ENCODE measurements around the gene SMARCB1. TPM values are rescaled to one million over a fixed set of nuclear protein-coding genes. Genes with fewer than 3 reads are reported as not detected.

SMARCB1 gene
- total and polyA plus RNA-seq, 2 experiments from 2014 or later = 114 to 132 TPM

- TF ChIP-seq REST (IDR thresholded peaks at IDR 0.05; ENCODE audit: unreplicated experiment) = no peak
These were observed 42.3 kb upstream of the SMARCB1 start (continued) for GRCh38 chr22:23744485-23744884.

GRCh38 chr22:23745791-23746190 is 41.0 kb upstream of the SMARCB1 start:
- Histone ChIP-seq H3K4me1 (ENCODE audit: insufficient read depth) (peaks cover 5% of the 10 kb centered on the region), H3K9me2 (ENCODE audit: insufficient read depth) (no peaks in the 10 kb centered on the region), H3K4me2 (no peak overlapping the region), H3K27me3 (ENCODE audit: insufficient read depth) (no peaks in the 10 kb centered on the region), H3K36me3 (ENCODE audit: insufficient read depth) (no peaks in the 10 kb centered on the region), H3K27ac (ENCODE audit: low read depth) (no peak overlapping the region), H2AFZ (no peak overlapping the region), H4K20me1 (replicated peaks; ENCODE audit: insufficient read depth) (no peaks in the 10 kb centered on the region), H3F3A (replicated peaks; ENCODE audit: low read depth) (0 out of 2 replicates have a peak, but pooled peaks cover 5% of the 10 kb centered on the region), H3K4me3 (no peak overlapping the region), H3K79me2 (replicated peaks; ENCODE audit: insufficient read depth) (no peaks in the 10 kb centered on the region; the same call in 1 of the 2 replicates)
- H3K27ac Mint-ChIP-seq = 0 out of 2 replicates have a peak overlapping the region, but pooled peaks have one; percentile 18
- TF ChIP-seq ZNF114 (CRISPR knock-in tag; IDR thresholded peaks at IDR 0.05) (no peak), ZNF462 (CRISPR knock-in tag; IDR thresholded peaks at IDR 0.05) (no peak), NANOG (IDR thresholded peaks at IDR 0.05; ENCODE audit: borderline replicate concordance) (no peak), EZH2phosphoT487 (IDR thresholded peaks at IDR 0.05; ENCODE audit: unreplicated experiment) (no peak), CTCF (conservative IDR thresholded peaks at IDR 0.05; ENCODE audit: low read depth in 2 of 2) (no peak)
- H3K36me3 Mint-ChIP-seq (ENCODE audit: low read depth) = peaks cover 20% of the 10 kb centered on the region
- no peaks in the 10 kb centered on the region; the same call in 2 of the 3 replicates for H3K9me3 Mint-ChIP-seq
- ATAC-seq = no peak
- H3K27me3 Mint-ChIP-seq (ENCODE audit: insufficient read depth, low read depth, poor library complexity) = peaks cover 7% of the 10 kb centered on the region
- peaks cover 13% of the 10 kb centered on the region for H3K4me1 Mint-ChIP-seq
- DNase-seq (ENCODE audit: low spot score) = no peak
- no peak overlapping the region for H3K4me3 Mint-ChIP-seq

All from GM23338 (cell line).